Kidney (tissue), 14 donors: ENCODE data around the gene SOAT2. TPM values are rescaled to one million over a fixed set of nuclear protein-coding genes. Genes with fewer than 3 reads are reported as not detected.

Source experiments
- DNase-seq, 5 donors: peaks; one replicate each; pipeline ENCODE4 v3.0.0-alpha.2; 2013 to 2020
- FAIRE-seq: peaks from 2 replicates; lab custom pipeline; 2012; peaks lifted over from hg19 to GRCh38; lab: Jason Lieb, UNC
- H3K27ac ChIP-seq, 2 donors: one replicate each; pipeline ENCODE4 v1.7.0; 2013; ENCODE audit warnings: low read depth in 2 of 2, low read length in 2 of 2, inconsistent platforms in 1 of 2
- H3K27me3 ChIP-seq: one replicate; pipeline ENCODE4 v1.7.1; 2013; ENCODE audit warnings: low read length, inconsistent platforms; ENCODE audit not compliant: control insufficient read depth, insufficient read depth
- H3K36me3 ChIP-seq, 3 donors: one replicate each; pipeline versions ENCODE4 v1.7.0 to v1.7.1; 2013; ENCODE audit warnings: low read length in 3 of 3, control low read depth in 1 of 3, inconsistent platforms in 1 of 3; ENCODE audit not compliant: insufficient read depth in 3 of 3, control insufficient read depth in 2 of 3
- H3K4me1 ChIP-seq, 3 donors: one replicate each; pipeline versions ENCODE4 v1.7.0 to v1.7.1; 2013; ENCODE audit warnings: low read length in 3 of 3, inconsistent platforms in 1 of 3, low read depth in 1 of 3; ENCODE audit not compliant: control insufficient read depth in 2 of 3, insufficient read depth in 2 of 3
- H3K4me3 ChIP-seq, 3 donors: one replicate each; pipeline versions ENCODE4 v1.7.0 to v1.8.1; 2013; ENCODE audit warnings: low read length in 3 of 3, control low read depth in 1 of 3, inconsistent platforms in 1 of 3
- H3K9ac ChIP-seq, 3 donors: one replicate each; pipeline versions ENCODE4 v1.7.0 to v1.7.1; 2013; ENCODE audit warnings: low read length in 3 of 3, control low read depth in 1 of 3, inconsistent platforms in 1 of 3
- H3K9me3 ChIP-seq, 3 donors: one replicate each; pipeline versions ENCODE4 v1.7.0 to v1.7.1; 2013; ENCODE audit warnings: low read length in 3 of 3, control low read depth in 1 of 3, inconsistent platforms in 1 of 3; ENCODE audit not compliant: control insufficient read depth in 2 of 3, insufficient read depth in 1 of 3
- intact Hi-C: fragments of 100-400 bp; cut with DNase I; formaldehyde crosslinking; loops from one replicate; pipeline ENCODE4 v1.11.1; 2022
- polyA plus RNA-seq: library from polyadenylated mRNA; stranded (reverse); fragments of 350-450 nt; fragmentation: Illumina TruSeq; extraction: RNeasy Lipid Tissue Mini Kit (QIAGEN cat#74804); gene quantifications from one replicate; pipeline ENCODE4 v1.2.3, GENCODE V29; 2014; ENCODE audit warnings: low read depth, low replicate concordance; ENCODE audit not compliant: insufficient read depth
- total RNA-seq: library from RNA; stranded (reverse); fragmentation: NEBNext Ultra II Directional; extraction: Animal tissue kit (Norgen Biotek cat#: 25700); gene quantifications from one replicate; pipeline ENCODE4 v1.2.1, GENCODE V29; 2021
- TF ChIP-seq, protein P1 (sequence below): IDR thresholded peaks from 3 replicates; pipeline ENCODE4 v1.5.1; 2012; ENCODE audit warnings: mild to moderate bottlenecking, moderate library complexity, borderline replicate concordance; ENCODE audit not compliant: insufficient read depth; ENCODE audit errors: extremely low read depth
- donor health status: control.
- donor health status: control.
- donor health status: control.
- donor health status: control.
- donor health status: control.
- donor health status: DM: yes; HTN: yes; CAD: no.
- donor health status: Normal renal cell carcinoma (clear cell type).

SOAT2 gene
- total and polyA plus RNA-seq, 2 donors from 2014 or later: 0.19 to 0.26 TPM

DNA sequence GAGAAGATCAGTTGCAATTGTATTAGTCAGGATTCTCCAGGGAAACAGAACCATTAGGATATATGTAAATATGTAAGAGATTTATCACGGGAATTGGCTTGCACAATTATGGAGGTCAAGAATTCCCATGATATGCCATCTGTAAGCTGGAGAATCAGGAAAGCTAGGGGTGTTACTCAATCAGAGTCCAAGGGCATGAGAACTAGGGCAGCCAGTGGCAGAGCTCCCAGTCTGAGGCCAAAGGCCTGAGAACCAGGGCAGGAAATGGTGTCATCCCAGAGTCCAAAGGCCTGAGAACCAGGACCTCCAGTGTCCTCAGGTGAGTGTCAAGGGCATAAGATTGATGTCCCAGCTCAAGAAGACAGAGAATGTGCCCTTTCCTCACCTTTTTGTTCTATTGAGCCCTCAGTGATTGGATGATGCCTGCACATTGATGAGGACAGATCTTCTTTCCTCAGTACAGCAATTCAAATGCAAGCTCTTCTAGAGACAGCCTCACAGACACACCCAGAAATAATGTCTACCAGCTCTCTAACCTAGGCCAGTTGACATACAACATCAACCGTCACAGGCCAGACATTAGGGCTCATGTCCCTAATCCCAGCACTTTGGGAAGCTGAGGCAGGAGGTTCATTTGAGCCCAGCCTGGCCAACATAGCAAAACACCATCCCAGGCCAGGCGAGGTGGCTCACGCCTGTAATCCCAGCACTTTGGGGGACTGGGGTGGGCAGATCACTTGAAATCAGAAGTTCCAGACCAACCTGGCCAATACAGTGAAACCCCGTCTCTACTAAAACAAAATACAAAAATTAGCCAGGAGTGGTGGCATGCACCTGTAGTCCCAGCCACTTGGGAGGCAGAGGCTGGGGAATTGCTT is 42.3 kb downstream of the SOAT2 start:
- DNase-seq: no peak
- H3K27me3 ChIP-seq: no peaks in the 10 kb centered on the region
- FAIRE-seq: no peak
- intact Hi-C loops: no loop called here
- H3K4me1 ChIP-seq: no peaks in the 10 kb centered on the region
- no peaks in the 10 kb centered on the region for H3K36me3 ChIP-seq
- no peak overlapping the region for H3K4me3 ChIP-seq
- no peak overlapping the region for H3K27ac ChIP-seq
- TF ChIP-seq, protein P1, sequence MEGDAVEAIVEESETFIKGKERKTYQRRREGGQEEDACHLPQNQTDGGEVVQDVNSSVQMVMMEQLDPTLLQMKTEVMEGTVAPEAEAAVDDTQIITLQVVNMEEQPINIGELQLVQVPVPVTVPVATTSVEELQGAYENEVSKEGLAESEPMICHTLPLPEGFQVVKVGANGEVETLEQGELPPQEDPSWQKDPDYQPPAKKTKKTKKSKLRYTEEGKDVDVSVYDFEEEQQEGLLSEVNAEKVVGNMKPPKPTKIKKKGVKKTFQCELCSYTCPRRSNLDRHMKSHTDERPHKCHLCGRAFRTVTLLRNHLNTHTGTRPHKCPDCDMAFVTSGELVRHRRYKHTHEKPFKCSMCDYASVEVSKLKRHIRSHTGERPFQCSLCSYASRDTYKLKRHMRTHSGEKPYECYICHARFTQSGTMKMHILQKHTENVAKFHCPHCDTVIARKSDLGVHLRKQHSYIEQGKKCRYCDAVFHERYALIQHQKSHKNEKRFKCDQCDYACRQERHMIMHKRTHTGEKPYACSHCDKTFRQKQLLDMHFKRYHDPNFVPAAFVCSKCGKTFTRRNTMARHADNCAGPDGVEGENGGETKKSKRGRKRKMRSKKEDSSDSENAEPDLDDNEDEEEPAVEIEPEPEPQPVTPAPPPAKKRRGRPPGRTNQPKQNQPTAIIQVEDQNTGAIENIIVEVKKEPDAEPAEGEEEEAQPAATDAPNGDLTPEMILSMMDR: no peak
- no peak overlapping the region for H3K9ac ChIP-seq
- no peaks in the 10 kb centered on the region for H3K9me3 ChIP-seq

DNA sequence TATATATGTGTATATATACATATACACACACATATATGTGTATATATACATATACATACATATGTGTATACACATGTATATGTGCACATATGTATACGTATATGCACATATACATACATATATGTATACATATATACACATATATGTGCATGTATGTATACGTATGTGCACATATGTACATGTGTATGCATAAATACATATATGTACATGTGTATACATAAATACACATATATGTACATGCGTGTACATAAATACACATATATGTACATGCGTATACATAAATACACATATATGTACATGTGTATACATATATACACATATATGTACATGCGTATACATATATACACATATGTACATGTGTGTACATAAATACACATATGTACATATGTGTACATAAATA is 43.9 kb downstream of the SOAT2 start:
- no peak overlapping the region for H3K4me3 ChIP-seq
- FAIRE-seq: no peak
- H3K4me1 ChIP-seq: no peaks in the 10 kb centered on the region
- TF ChIP-seq, protein P1: no peak
- no peaks in the 10 kb centered on the region for H3K36me3 ChIP-seq
- H3K9me3 ChIP-seq: no peaks in the 10 kb centered on the region
- DNase-seq: no peak
- no peak overlapping the region for H3K9ac ChIP-seq
- intact Hi-C loops: no loop called here
- no peaks in the 10 kb centered on the region for H3K27me3 ChIP-seq
- H3K27ac ChIP-seq: no peak overlapping the region

DNA sequence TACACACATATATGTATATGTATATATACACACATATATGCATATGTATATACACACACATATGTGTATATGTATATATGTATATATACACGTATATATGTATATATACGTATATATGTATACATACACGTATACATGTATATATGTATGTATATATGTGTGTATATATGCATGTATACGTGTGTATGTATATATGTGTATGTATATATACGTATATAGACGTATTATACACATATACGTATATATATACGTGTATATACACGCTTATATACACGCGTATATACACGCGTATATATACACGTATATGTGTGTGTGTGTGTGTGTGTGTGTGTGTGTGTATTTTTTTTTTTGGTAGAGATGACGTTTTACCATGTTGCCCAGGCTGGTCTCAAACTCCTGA is 44.4 kb downstream of the SOAT2 start:
- H3K27me3 ChIP-seq: no peaks in the 10 kb centered on the region
- peak; percentile 76 for FAIRE-seq
- H3K9me3 ChIP-seq: no peaks in the 10 kb centered on the region
- DNase-seq: no peak
- no peak overlapping the region for H3K27ac ChIP-seq
- H3K4me3 ChIP-seq: no peak overlapping the region
- no peaks in the 10 kb centered on the region for H3K36me3 ChIP-seq
- TF ChIP-seq, protein P1: no peak
- H3K4me1 ChIP-seq: no peaks in the 10 kb centered on the region
- H3K9ac ChIP-seq: no peak overlapping the region
- intact Hi-C loops: no loop called here
